HEK293T (cell line): ENCODE data around the gene ASIC4.
A peak's percentile ranks its signal among the peaks of the same experiment; 100 is the strongest.

ENCODE experiments used
- CTCF ChIA-PET: fragments of 350-600 bp; formaldehyde crosslinking; extraction: SDS; loops from one replicate; lab custom pipeline; 2021; ENCODE audit warnings: antibody characterized with exemption, inconsistent platforms; lab: Yijun Ruan, JAX
- POLR2A ChIA-PET: fragments of 350-600 bp; formaldehyde crosslinking; extraction: SDS; loops from one replicate; lab custom pipeline; 2020; ENCODE audit warnings: antibody characterized with exemption, inconsistent platforms; lab: Yijun Ruan, JAX
- DNase-seq: peaks from one replicate; pipeline ENCODE4 v3.0.0; 2012; ENCODE audit warnings: mixed read lengths; ENCODE audit errors: extremely low spot score
- ARNT ChIP-seq: fragments of 450-650 bp; IDR thresholded peaks from 2 replicates; pipeline ENCODE4 v1.6.1; 2017; ENCODE audit warnings: mild to moderate bottlenecking
- BHLHE40 ChIP-seq: fragments of 450-650 bp; IDR thresholded peaks from 2 replicates; pipeline ENCODE4 v1.6.1; 2016; ENCODE audit warnings: mild to moderate bottlenecking, moderate library complexity, borderline replicate concordance
- CTBP1 ChIP-seq: fragments of 450-650 bp; IDR thresholded peaks from 2 replicates; pipeline ENCODE4 v1.6.1; 2016; ENCODE audit warnings: borderline replicate concordance
- ELF4 ChIP-seq: fragments of 450-650 bp; IDR thresholded peaks from 2 replicates; pipeline ENCODE4 v1.6.1; 2017; ENCODE audit warnings: antibody characterized with exemption
- FOXA1 ChIP-seq: fragments of 450-650 bp; IDR thresholded peaks from 2 replicates; pipeline ENCODE4 v1.6.1; 2016; ENCODE audit warnings: mild to moderate bottlenecking
- FOXK2 ChIP-seq: fragments of 450-650 bp; IDR thresholded peaks from 2 replicates; pipeline ENCODE4 v1.6.1; 2016; ENCODE audit warnings: mild to moderate bottlenecking
- FOXM1 ChIP-seq: fragments of 450-650 bp; IDR thresholded peaks from 2 replicates; pipeline ENCODE4 v1.6.1; 2017; ENCODE audit warnings: mild to moderate bottlenecking, borderline replicate concordance
- HDGF ChIP-seq: fragments of 450-650 bp; IDR thresholded peaks from 2 replicates; pipeline ENCODE4 v1.6.1; 2017; ENCODE audit warnings: antibody characterized with exemption, borderline replicate concordance
- L3MBTL2 ChIP-seq: fragments of 450-650 bp; conservative IDR thresholded peaks from 2 replicates; pipeline ENCODE4 v1.6.1; 2016; ENCODE audit warnings: mild to moderate bottlenecking
- LEF1 ChIP-seq: fragments of 450-650 bp; IDR thresholded peaks from 2 replicates; pipeline ENCODE4 v1.6.1; 2017; ENCODE audit warnings: mild to moderate bottlenecking, borderline replicate concordance
- NFRKB ChIP-seq: fragments of 450-650 bp; IDR thresholded peaks from 2 replicates; pipeline ENCODE4 v1.6.1; 2016; ENCODE audit warnings: mild to moderate bottlenecking, moderate library complexity
- PKNOX1 ChIP-seq: fragments of 450-650 bp; IDR thresholded peaks from 2 replicates; pipeline ENCODE4 v1.6.1; 2016
- SP1 ChIP-seq: fragments of 450-650 bp; IDR thresholded peaks from 2 replicates; pipeline ENCODE4 v1.6.1; 2017
- SUZ12 ChIP-seq: fragments of 450-650 bp; IDR thresholded peaks from 2 replicates; pipeline ENCODE4 v1.6.1; 2016; ENCODE audit warnings: mild to moderate bottlenecking
- TARDBP ChIP-seq: fragments of 450-650 bp; IDR thresholded peaks from 2 replicates; pipeline ENCODE4 v1.6.1; 2016
- ZNF384 ChIP-seq: fragments of 450-650 bp; IDR thresholded peaks from 2 replicates; pipeline ENCODE4 v1.6.1; 2016

The ASIC4 gene

GRCh38 chr2:219494952-219495530, 19.2 kb upstream of the ASIC4 start:
- DNase-seq: no peak
- TF ChIP-seq NFRKB: no peak
- no peak for TF ChIP-seq SUZ12
- no peak for TF ChIP-seq HDGF
- TF ChIP-seq ARNT: no peak
- TF ChIP-seq L3MBTL2: no peak
- TF ChIP-seq LEF1: no peak
- ChIA-PET POLR2A (interaction anchor here (0.8 to 1.2 kb wide), 6 partner anchors 8 to 35 kb away, joined by 3 to 4 read pairs (median 3); no protein-coding TSS in a partner anchor), CTCF (interaction anchor here (0.6 to 2.8 kb wide), 24 partner anchors 9 to 196 kb away, joined by 3 to 50 read pairs (median 4); no protein-coding TSS in a partner anchor)

- DNase-seq: peak; percentile 81
These were observed 18.7 kb upstream of the ASIC4 start for GRCh38 chr2:219495531-219496122.

GRCh38 chr2:219496247-219496824, 17.9 kb upstream of the ASIC4 start:
- no peak for DNase-seq
- TF ChIP-seq FOXK2 (no peak), NFRKB (no peak)
- POLR2A ChIA-PET: interaction anchor here (0.9 to 1.8 kb wide), 5 partner anchors 9 to 26 kb away, joined by 3 to 6 read pairs (median 3); no protein-coding TSS in a partner anchor
- CTCF ChIA-PET: interaction anchor here (0.7 to 2.8 kb wide), 19 partner anchors 10 to 195 kb away, joined by 3 to 50 read pairs (median 4); no protein-coding TSS in a partner anchor

More at GRCh38 chr2:219495531-219496122, 18.7 kb upstream of the ASIC4 start:
- POLR2A ChIA-PET: interaction anchor here (0.6 to 1.2 kb wide), 7 partner anchors 8 to 34 kb away, joined by 3 to 4 read pairs (median 3); no protein-coding TSS in a partner anchor
- CTCF ChIA-PET: interaction anchor here (0.6 to 2.8 kb wide), 26 partner anchors 9 to 196 kb away, joined by 3 to 50 read pairs (median 5); no protein-coding TSS in a partner anchor
- TF ChIP-seq ELF4 (no peak), PKNOX1 (no peak), L3MBTL2 (peak; percentile 30; the same call in 1 of the 2 replicates)

GRCh38 chr2:219496825-219497494, 17.3 kb upstream of the ASIC4 start:
- ChIA-PET POLR2A (interaction anchor here (0.9 to 1.8 kb wide), 3 partner anchors 11 to 26 kb away, joined by 3 to 6 read pairs (median 4); no protein-coding TSS in a partner anchor), CTCF (interaction anchor here (1.3 to 4.5 kb wide), 2 partner anchors 11 to 12 kb away, joined by 4 to 31 read pairs; no protein-coding TSS in a partner anchor)
- no peak for DNase-seq
- TF ChIP-seq FOXK2 (no peak), NFRKB (no peak), PKNOX1 (no peak), HDGF (no peak), SP1 (no peak), ELF4 (no peak), L3MBTL2 (no peak), BHLHE40 (no peak), ZNF384 (no peak), FOXA1 (no peak), LEF1 (no peak), TARDBP (no peak), ARNT (no peak), FOXM1 (no peak), SUZ12 (no peak), CTBP1 (no peak)

GRCh38 chr2:219497495-219498279, 16.6 kb upstream of the ASIC4 start:
- DNase-seq: peak; percentile 33
- POLR2A ChIA-PET: interaction anchor here (1.0 to 2.7 kb wide), 7 partner anchors 9 to 45 kb away, joined by 3 to 41 read pairs (median 5); no protein-coding TSS in a partner anchor
- CTCF ChIA-PET: interaction anchor here (1.3 to 4.5 kb wide), 5 partner anchors 11 to 33 kb away, joined by 3 to 31 read pairs (median 7); no protein-coding TSS in a partner anchor

More at GRCh38 chr2:219497495-219498279, 16.6 kb upstream of the ASIC4 start:
- no peak for TF ChIP-seq NFRKB
- peak; percentile 29; the same call in 1 of the 2 replicates for TF ChIP-seq L3MBTL2
- no peak for TF ChIP-seq FOXA1
- no peak for TF ChIP-seq FOXM1
- TF ChIP-seq CTBP1: no peak
- TF ChIP-seq SUZ12: no peak
